HG02759 (cell line): ENCODE results near the gene BRINP1.

Experiments used
- ATAC-seq: cut with Tn5 transposase; IDR thresholded peaks from one replicate; pipeline ENCODE4 v1.9.1; 2021; ENCODE audit warnings: mild to moderate bottlenecking, moderate library complexity; ENCODE audit not compliant: unreplicated experiment

BRINP1 gene, protein sequence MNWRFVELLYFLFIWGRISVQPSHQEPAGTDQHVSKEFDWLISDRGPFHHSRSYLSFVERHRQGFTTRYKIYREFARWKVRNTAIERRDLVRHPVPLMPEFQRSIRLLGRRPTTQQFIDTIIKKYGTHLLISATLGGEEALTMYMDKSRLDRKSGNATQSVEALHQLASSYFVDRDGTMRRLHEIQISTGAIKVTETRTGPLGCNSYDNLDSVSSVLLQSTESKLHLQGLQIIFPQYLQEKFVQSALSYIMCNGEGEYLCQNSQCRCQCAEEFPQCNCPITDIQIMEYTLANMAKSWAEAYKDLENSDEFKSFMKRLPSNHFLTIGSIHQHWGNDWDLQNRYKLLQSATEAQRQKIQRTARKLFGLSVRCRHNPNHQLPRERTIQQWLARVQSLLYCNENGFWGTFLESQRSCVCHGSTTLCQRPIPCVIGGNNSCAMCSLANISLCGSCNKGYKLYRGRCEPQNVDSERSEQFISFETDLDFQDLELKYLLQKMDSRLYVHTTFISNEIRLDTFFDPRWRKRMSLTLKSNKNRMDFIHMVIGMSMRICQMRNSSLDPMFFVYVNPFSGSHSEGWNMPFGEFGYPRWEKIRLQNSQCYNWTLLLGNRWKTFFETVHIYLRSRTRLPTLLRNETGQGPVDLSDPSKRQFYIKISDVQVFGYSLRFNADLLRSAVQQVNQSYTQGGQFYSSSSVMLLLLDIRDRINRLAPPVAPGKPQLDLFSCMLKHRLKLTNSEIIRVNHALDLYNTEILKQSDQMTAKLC

DNA sequence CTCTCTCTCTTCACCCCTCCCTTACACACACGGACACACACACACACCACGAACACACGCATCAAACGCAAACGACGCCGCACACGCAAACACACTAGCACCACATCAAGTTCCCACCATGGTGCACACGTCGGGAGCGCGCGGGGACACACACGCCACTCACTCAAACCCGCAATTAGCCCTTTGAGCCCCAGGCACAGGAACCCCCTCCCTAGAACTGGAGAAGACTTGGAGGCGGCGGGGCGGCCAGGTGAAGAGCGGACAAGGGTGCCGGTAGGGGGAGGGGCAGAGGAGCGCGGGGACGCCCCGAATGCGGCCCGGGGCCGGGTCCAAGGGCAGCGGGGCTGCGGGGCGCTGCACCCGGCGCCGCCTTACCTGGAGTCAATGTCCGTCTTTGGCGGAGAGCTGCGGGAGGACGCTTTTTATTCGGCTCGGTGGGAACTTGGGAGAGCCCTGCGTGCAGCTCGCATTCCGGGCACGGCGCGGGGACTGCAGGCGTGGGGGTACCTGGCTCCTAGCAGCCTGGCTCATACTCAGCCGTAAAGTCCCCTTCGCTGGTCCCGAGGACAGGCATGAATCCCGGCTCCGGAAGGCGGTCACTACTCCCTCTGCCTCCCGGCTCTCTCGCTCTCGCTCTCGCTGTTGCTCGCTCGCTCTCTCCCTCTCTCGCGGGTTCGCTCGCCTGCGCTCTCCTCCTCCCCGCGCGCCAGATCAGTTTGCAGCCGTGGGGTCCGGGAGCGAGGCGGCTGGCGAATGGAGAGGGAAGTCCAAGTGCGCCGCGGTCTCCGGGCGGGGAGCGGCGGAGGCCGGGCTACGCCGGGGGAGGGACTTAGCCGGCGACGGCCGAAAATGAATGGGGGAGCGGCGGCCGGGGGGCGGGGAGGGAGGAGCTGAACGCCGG is at the start of gene BRINP1:
TSS of gene BRINP1 (minus strand) at position 755 of the 901 bp plus-strand sequence. CDS start 56,080 bp downstream, outside the sequence.
- no peak for ATAC-seq

DNA sequence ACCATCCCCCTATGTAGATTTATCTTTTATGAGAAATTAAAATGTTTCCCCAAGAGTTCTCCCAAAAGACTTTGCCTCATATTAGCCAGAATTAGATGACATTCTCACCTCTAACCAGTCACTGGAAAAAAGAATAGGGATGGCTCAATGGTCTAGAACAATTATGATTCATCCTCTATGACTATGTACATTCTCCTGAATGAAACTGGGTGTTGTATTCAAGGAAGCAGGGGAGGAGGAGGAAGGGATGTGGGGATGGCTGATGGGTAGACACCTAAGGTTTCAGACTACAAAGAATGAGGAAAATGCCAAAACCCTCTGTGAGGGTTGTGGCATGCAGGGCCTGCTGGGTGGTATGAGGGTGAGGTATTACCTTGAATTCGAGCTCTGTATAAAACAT is 49.5 kb upstream of the BRINP1 start:
- ATAC-seq = no peak

DNA sequence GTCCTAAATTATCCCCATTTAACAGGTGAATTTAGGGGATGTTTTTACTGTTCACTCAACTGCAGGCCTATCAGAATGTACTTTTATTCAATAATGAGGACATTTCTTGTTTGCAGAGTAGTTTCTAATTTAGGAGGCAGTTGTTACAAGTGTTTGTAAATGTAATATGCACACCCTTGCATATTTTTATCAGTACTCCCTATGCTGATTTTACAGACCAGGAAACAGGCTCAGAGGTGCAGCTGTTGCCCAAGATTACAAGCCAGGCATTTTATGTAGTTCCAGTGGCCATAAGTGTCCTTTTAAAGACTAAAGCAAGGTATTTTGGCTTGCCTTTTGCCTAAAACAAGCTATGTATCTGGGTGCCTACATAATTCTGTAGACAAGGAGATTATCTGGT is 47.6 kb upstream of the BRINP1 start:
- no peak for ATAC-seq

DNA sequence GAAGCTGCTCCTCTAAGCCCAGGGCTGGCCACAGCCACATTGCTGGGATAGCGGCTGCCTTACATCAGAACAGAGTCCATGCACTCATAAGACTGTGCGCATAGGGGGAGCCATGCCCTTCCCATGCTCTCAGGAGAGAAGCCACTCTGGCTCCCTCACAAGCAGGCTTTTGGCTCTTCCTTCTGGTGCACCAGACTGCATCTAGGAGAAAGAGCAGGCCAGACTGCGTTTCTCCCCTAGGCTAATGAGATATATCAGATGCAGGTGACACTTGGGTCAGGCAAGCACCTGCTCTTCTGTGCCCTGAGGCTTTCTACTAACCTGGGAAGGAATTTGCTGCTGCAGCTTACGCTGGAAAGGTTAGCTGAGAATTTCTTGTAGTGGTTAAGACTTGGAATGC is 43.2 kb upstream of the BRINP1 start:
- no peak for ATAC-seq

DNA sequence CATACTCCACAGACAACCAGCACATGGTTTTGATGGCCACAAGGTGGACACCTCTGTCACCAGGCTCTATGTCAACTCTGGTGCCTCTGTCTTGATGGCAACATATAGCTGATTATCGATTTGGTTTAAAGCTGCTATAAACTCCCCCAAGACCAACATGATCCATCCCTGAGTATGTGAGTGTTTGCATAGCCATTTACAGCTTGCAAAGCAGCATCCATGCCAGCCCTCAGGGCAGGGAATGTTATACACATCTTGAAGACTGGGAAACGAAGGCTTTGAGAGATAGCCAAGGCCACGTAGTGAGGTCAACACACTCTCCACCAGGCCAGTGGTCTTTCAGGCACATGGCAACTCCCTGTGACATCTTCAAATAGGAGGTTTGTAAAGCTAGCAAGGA is 40.3 kb upstream of the BRINP1 start:
- no peak for ATAC-seq

DNA sequence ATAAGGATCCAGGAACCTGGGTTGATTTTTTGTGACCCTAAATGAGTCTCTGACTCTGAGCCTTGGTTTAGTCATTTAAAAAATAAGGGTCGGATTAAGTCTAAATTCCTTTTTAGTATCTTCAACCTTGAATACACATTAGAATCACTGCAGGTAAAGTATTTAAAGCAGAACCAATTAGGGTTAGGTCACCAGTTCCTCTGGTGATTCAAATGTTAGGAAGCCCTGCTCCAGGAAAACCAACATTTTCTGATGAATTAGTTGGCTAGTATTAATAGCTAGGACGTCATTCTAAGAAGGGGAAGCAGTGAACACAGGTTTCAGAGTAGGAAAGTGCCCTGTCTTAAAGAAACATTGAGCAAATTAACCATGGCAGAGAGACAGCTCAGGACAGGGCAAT is 31.4 kb upstream of the BRINP1 start:
- ATAC-seq = no peak

DNA sequence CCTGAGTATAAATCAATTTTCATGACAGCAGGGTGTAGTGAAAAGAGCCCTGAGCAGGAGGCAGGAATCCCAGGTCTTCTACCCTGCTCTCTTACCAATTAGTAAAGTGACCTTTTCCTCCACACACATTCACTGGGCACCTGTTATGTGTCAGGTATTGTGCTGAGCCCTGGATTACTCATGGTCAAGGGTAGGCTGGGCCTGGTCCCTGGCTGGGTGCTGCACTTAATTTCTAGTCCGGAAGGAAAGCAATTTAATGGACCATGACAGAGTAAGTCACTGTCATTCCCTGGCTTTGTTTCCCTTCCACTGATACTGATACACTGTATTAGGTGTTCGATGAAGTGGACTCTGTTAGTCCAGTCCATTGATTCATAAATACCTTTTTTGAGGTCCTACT is 29.1 kb upstream of the BRINP1 start:
- no peak for ATAC-seq

DNA sequence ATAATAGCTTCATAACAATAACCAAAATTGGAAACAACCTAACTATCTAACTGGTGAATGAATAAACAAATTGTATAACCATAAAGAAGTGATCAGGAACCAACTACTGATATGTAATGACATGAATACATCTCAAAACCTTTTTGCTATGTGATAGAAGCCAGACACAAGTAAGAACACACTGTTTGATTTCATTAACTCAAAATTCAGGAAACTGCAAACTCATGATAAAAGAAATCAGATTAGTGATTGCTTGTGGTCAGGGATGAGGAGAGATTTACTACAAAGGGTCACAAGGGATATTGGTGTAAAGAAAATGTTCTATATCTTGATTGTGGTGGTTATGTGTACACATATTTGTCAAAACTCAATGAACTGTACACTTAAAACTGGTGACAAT is 22.6 kb upstream of the BRINP1 start:
- ATAC-seq = no peak

DNA sequence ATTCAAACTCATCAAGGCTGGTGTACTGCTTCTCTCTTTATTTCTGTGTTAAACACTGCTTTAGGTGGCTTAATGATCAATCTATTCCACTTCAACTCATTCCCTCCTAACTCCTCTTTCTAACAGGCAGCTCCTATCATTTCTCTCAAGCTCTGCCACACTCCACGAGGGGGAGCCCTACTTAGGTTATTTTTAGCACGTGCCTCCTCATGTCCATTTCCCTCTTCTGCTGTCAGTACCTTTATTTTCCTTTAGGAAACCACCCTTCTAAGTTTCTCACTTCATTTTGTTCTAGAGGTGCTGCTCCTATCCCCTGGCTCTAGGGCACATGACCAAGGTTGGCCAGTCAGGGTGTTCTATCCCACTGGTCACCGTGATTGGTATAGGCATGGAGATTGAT is 6.7 kb upstream of the BRINP1 start:
- no peak for ATAC-seq

DNA sequence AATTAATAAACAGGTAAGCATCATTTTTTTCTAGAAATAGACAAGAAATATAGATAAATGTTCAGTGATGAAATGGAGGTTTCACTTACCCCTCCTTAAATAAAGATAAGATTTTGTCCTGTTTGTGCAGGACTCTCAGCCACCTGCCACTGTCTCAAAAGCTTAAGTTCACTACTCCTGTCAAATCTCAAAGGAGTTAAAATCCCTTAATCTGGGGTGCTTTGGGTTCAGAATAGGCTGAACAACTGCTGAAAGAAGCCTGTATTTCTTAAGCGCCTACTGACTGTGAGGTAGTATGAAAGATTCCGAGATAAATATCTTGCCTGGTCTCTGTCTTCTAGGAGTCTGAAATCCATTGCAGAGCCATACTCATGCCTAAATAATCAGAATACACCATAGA is 3.7 kb upstream of the BRINP1 start:
- no peak for ATAC-seq

DNA sequence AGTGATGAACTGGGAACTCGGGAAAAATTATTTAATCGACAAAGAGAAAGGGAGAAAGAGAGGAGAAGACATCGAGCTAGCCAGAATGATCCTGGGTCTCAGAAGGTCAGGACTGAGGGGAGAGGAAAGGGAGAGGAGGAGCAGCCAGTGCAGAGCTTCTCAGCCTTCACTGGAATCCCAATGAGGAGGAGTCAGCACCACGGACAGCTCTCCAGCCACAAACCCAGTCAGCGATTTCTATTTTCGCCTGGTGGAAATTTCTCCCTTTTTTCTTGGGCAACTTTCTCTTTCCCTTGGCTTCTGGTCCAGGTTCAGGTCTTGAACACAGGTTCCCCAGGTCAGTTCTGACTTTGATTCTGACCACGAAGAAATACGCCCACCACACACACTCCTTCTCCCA is 1.6 kb upstream of the BRINP1 start:
- ATAC-seq = no peak

DNA sequence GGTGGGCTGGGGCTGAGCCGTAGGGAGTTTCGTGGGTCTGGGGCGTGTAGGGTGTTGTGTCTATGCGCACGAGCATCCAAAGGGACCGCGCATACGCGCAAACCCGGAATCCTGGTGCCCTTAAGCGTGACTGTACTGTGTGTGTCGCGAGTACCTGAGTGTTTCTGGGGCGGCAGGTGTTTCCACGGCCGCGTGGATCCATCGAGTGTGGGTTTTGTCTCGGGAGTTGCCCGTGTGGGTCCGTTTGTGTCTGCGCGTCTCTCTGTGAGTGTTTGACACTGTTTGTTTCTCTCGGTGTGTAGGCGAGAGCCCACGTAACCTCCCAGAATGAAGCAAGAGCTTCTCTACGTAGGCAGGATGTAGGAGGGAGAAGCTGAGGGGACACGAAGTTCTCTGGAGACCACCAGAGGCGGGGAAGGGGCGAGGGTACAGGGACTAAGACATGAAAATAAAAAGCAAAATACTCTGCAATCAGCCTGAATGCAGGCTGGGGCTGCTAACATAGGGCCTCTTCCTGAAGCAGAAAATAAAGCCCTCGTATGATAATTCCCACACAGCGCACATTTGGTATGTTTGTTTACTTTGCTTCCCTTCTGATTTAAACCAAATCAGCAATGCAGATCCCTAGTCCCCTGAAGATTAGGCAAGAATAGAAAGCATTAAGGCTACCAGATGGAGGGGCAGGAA is 588 bp upstream of the BRINP1 start:
- no peak for ATAC-seq

DNA sequence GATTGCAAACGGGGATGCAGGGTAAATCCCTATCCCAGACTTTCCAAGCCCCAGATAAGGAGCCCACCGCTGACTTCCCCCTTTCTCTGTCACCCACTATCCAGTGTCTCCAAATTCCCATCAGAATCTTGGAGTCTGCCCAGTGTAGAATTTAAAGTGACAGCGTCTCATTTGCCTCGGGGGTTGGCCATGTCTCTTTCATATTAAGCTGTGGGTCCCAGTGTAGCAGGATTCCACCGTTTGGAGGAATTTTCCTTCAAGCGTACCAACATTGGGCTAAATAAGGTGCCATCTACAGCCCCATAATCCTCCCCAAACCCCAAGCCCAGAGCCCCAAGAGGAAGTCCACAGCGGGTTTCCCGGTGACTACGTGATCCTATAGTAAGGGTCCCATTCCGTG is 1.1 kb downstream of the BRINP1 start:
- ATAC-seq = no peak

DNA sequence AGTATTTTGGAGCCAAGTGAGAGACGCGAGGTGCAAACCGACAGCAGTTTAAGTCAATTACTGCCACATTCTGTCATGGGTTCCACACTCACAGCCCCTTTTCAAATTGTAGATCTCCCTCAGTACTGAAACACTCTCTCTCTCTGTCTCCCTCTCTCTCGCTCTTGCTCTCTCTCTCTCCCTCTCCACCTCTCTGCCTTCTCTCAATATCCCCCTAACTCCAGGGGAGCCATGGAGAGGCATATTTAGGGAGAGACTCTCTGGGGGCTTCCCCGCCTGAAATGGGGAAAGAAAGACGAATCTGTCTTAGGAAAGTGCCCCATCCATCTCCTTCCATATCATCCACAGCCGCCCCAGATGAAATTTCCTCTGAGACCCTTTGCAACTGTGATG is 1.6 kb downstream of the BRINP1 start:
- no peak for ATAC-seq

DNA sequence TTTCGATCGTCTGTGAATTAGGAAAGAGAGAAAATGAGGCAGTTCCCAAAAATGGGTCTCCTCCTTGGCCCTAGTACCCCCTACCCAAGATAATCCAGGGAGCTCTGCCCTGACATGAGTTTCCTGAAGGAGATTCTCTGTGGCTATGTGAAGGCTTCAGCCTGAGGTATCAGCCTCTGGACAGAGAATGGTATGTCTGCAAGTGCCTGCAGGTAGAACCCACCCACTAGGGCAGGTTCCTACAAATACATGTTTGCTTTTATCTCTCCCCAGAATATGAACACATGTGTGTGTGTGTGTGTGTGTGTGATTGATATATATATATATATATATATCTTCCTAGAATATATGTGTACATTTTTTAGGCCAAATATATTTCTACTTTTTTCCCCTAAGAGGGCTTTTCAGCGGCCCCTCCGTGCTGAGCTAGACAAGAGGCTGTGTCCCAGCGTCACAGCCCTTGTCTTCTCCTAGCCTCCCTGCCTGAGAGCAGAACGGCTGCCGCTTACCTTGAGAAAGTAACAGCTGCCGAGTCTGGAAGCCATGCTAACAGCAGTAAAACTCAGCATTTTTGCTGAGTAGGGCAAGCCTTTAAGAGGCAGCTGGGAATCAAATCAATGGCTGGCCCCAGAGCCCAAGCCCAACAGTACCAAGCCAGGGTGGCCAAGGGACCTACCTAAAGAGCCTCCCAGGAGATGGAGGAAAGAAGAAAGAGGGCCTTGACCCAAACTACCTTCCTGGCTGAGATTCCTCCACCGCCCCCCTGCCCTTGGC is 2.1 kb downstream of the BRINP1 start:
- no peak for ATAC-seq

DNA sequence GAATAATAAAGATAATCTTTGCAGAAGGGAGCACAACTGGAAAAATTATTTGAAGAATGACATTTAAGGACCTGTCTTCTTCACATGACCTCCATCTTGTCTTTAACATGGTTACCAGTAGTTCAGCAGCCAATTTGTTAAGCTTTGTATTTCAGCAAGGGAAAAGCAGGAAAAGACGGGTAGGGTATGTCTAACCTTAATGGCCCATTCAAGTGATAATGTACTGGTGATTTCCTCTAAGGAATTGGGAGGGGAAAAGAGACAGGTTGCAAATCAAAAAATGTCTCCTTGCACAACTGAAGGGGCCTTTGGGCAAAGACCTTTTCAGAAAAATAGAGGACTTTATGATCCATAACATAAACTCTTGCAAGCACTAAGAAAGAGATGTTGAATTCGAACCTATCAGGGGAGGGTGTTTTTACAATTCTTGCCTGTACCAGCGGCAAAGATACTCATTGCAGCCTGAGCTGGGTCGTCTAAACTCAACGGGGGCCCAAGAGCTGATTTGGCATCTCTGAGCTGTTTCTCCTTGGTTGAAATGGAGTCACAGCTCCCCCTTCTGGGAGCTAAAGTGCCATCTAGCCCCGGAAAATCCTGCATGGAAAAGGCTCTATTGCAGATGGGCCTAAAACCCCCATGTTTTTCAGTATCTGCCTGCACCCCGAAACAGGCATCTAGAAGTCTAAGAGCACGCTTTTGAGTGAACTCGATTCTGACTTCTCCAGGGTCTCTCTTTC is 3.8 kb downstream of the BRINP1 start:
- ATAC-seq = no peak

DNA sequence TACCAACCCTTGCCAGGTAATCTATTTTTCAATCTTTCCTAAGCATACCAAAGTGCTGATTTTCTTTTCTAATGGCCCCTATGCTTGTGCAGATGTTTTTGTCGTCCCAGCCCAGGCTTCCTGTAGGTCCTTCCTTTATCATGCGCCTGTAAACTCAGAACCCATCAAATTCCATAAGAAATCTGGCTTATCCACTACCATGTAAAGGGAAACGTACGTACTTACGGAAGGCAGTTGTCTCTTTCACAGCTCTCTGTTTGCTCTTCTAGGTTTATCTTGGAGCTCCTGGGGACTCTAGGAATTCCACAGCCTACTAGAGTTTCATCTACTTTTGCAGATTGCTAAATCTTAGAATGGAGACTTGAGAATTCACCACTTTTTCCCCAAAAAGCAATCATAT is 9.0 kb downstream of the BRINP1 start:
- ATAC-seq = no peak

DNA sequence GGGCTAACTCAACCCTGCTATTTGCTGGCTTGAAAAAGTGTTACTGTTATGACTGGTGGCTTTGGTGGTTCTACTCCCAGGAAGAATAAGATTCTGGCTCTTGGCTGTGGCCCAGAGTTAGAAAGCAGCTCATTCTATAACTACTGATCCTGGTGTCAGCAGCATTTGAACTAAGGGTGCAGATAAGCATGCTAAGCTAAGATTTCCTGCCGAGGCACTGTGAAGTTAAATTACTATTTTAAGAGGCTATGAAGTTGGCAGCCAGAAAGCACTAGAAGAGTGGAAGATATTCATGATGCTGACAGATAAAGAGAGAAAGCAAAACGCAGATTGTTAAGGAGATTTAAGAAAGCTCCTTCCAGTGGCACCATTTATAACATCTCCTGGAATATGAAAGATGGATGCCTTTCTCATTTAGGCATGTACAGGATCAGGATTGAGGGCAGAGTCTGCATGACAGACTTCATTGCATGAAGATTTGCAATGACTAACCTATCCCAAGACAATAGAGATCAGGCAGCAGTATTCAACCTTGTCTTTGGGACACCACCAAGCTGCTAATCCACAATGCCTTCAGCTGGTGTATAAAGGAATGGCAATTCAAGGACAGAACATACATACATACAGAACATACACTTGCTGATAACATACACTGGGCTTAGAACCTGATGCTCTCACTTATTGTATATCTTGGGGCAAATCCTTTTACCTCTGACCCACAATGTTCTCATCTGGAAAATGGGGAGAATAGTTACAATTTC is 11.7 kb downstream of the BRINP1 start:
- no peak for ATAC-seq
